ENCODE measurements around the gene CDK5.

DNA sequence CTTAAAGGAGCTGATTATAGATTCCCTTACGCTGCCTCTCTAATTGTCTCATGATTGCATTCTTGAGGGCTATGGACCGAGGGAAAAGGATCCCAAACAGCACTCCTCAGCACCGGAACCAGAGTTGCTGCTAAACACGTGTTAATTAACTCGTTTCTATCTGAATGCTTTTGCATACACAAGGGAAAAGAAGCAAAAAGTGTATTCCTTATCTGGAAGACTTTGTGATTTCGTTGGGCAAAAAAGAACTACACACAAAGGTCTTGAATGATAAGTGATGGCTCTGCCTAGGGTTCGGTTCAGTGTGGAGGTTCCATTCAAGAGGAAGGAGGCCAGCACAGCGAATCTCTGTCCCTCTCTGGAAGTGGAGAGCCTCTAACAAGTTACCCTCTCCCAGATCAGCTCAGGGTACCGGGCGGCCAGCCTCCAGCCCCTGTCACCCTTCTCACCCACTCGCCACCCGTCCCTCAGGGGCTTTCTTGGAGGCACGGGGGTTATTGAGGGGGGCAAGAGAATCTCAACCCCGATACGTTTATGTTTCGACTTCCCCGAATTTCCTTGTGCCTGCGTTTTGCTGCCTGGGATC, 1.2 kb upstream of the CDK5 start:
- TF ChIP-seq, protein P1, sequence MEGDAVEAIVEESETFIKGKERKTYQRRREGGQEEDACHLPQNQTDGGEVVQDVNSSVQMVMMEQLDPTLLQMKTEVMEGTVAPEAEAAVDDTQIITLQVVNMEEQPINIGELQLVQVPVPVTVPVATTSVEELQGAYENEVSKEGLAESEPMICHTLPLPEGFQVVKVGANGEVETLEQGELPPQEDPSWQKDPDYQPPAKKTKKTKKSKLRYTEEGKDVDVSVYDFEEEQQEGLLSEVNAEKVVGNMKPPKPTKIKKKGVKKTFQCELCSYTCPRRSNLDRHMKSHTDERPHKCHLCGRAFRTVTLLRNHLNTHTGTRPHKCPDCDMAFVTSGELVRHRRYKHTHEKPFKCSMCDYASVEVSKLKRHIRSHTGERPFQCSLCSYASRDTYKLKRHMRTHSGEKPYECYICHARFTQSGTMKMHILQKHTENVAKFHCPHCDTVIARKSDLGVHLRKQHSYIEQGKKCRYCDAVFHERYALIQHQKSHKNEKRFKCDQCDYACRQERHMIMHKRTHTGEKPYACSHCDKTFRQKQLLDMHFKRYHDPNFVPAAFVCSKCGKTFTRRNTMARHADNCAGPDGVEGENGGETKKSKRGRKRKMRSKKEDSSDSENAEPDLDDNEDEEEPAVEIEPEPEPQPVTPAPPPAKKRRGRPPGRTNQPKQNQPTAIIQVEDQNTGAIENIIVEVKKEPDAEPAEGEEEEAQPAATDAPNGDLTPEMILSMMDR (conservative IDR thresholded peaks at IDR 0.05 in 1 of 2, IDR thresholded peaks at IDR 0.05 in 1 of 2; ENCODE audit: low read depth in 1 of 2, low read length in 2 of 2) = no peak
- TF ChIP-seq EZH2 (IDR thresholded peaks at IDR 0.05; ENCODE audit: low read length, missing control alignments) = no peak

Measured in fibroblast of lung (primary cell).